K562 (cell line): ENCODE results near the gene STK17A. TPM values are rescaled to one million over a fixed set of nuclear protein-coding genes. Genes with fewer than 3 reads are reported as not detected.

Source experiments
- BRCA1 ChIP-seq, 2 experiments: fragments of 450-650 bp in 1 of 2; sonication (generic) in 1 of 2; formaldehyde crosslinking in 1 of 2; IDR thresholded peaks; 2 replicates each; pipeline versions ENCODE4 v1.5.0 to v1.6.1; 2017 to 2020; ENCODE audit warnings: mild to moderate bottlenecking in 1 of 2, missing genetic modification reagents in 1 of 2
- COPS2 ChIP-seq: fragments of 450-650 bp; conservative IDR thresholded peaks from 2 replicates; pipeline ENCODE4 v1.6.1; 2016; ENCODE audit warnings: mild to moderate bottlenecking, moderate library complexity
- E2F6 ChIP-seq, 2 experiments: IDR thresholded peaks; 2 replicates each; pipeline ENCODE4 v1.6.1; 2011; ENCODE audit warnings: borderline replicate concordance in 1 of 2, control low read depth in 1 of 2, low read depth in 1 of 2, low read length in 1 of 2, mild to moderate bottlenecking in 1 of 2, mixed read lengths in 1 of 2, moderate library complexity in 1 of 2; ENCODE audit not compliant: insufficient read depth in 1 of 2, insufficient read length in 1 of 2, poor library complexity in 1 of 2, severe bottlenecking in 1 of 2; ENCODE audit errors: extremely low read depth in 1 of 2
- GTF3C2 ChIP-seq: IDR thresholded peaks from 3 replicates; pipeline ENCODE4 v1.6.1; 2011; ENCODE audit warnings: borderline replicate concordance, mild to moderate bottlenecking, moderate library complexity; ENCODE audit not compliant: insufficient read length; ENCODE audit errors: extremely low read depth
- HMBOX1 ChIP-seq: sonication (generic); IDR thresholded peaks from 2 replicates; pipeline ENCODE4 v1.6.1; 2016
- IRF1 ChIP-seq: sonication (generic); formaldehyde crosslinking; IDR thresholded peaks from 2 replicates; pipeline ENCODE4 v1.8.0; 2022; ENCODE audit warnings: missing genetic modification reagents, mild to moderate bottlenecking, borderline replicate concordance
- MBD2 ChIP-seq: sonication (generic); IDR thresholded peaks from 2 replicates; pipeline ENCODE4 v1.6.1; 2016; ENCODE audit warnings: low read depth, borderline replicate concordance
- RBM14 ChIP-seq: fragments of 200-400 bp; formaldehyde crosslinking; IDR thresholded peaks from 2 replicates; pipeline ENCODE4 v1.6.1; 2018; ENCODE audit warnings: low read depth, mild to moderate bottlenecking, low read length, moderate library complexity, borderline replicate concordance; ENCODE audit not compliant: insufficient read depth
- TBL1XR1 ChIP-seq, 2 experiments: IDR thresholded peaks; 2 replicates each; pipeline ENCODE4 v1.6.1; 2012; ENCODE audit warnings: improper control_type of control experiment in 2 of 2, low read length in 2 of 2, mild to moderate bottlenecking in 1 of 2
- TCFL5 ChIP-seq: fragments of 250-450 bp; sonication (Bioruptor Pico); conservative IDR thresholded peaks from 2 replicates; pipeline ENCODE4 v1.6.1; 2021; ENCODE audit warnings: mild to moderate bottlenecking, moderate library complexity, matching md5 sums
- ZBTB33 ChIP-seq: sonication (generic); formaldehyde crosslinking; IDR thresholded peaks from 2 replicates; pipeline ENCODE4 v1.8.1; 2023; ENCODE audit warnings: mild to moderate bottlenecking, missing genetic modification reagents
- ZBTB7A ChIP-seq: IDR thresholded peaks from 2 replicates; pipeline ENCODE4 v1.6.1; 2011; ENCODE audit warnings: low read depth, mild to moderate bottlenecking, low read length, moderate library complexity, borderline replicate concordance; ENCODE audit not compliant: control insufficient read depth
- ZFP36 ChIP-seq: fragments of 150-350 bp; IDR thresholded peaks from 2 replicates; pipeline ENCODE4 v1.6.1; 2018; ENCODE audit warnings: low read length, low read depth; ENCODE audit not compliant: partially characterized antibody
- ZNF212 ChIP-seq: fragments of 450-650 bp; formaldehyde crosslinking; IDR thresholded peaks from 2 replicates; pipeline ENCODE4 v1.4.0; 2020; ENCODE audit warnings: mild to moderate bottlenecking
- ZNF717 ChIP-seq: fragments of 250-450 bp; sonication (Bioruptor Pico); IDR thresholded peaks from 2 replicates; pipeline ENCODE4 v1.5.0; 2021
- polyA plus RNA-seq, 8 experiments: library from polyadenylated mRNA; depleted of rRNA in 4 of 8; stranded (reverse) in 5 of 8; unstranded in 3 of 8; fragments of >200 nt; fragmentation: Nextera tagmentation in 2 of 8; fragmentation: Illumina TruSeq in 1 of 8; extraction: Ambion mirVana in 2 of 8; extraction: Trizol in 1 of 8; gene quantifications; 2 replicates each; pipeline versions ENCODE4 v1.2.1 to v1.2.3, GENCODE V29; 2011 to 2014; ENCODE audit warnings: inconsistent platforms in 1 of 8, missing spikeins in 1 of 8
- total RNA-seq, 7 experiments: library from RNA; depleted of rRNA in 6 of 7; stranded (reverse); fragments of >200 nt in 6 of 7; fragmentation: Illumina TruSeq in 2 of 7; extraction: Trizol in 2 of 7; gene quantifications; 2 replicates each; pipeline versions ENCODE4 v1.2.1 to v1.2.3, GENCODE V29; 2011 to 2021; ENCODE audit warnings: low replicate concordance in 1 of 7

Gene STK17A
- total and polyA plus RNA-seq, 9 of the 15 experiments (the other 6 are each of a cell fraction or from before 2014, with no cell fraction given), result 3.4 to 16.3 (median 13.2) TPM

- TF ChIP-seq HMBOX1, result no peak
- no peak for TF ChIP-seq TCFL5 (CRISPR knock-in tag)
- peak; percentile 94; the same call in 1 of the 2 replicates for TF ChIP-seq MBD2
- peak; percentile 78; the same call in 1 of the 2 replicates for TF ChIP-seq ZBTB33 (CRISPR knock-in tag)
- peak in 1 of 2 experiments; percentile 88; a peak in 2 of 4 replicates for TF ChIP-seq TBL1XR1 (IDR thresholded peaks at IDR 0.05; ENCODE audit: low read length in 2 of 2)
- no peak for TF ChIP-seq ZNF717
- no peak for TF ChIP-seq IRF1 (CRISPR knock-in tag)
- TF ChIP-seq ZBTB7A, result peak; percentile 71
- TF ChIP-seq ZFP36, result peak; percentile 14
- TF ChIP-seq BRCA1 (IDR thresholded peaks at IDR 0.05), result no peak
- no peak for TF ChIP-seq BRCA1 (CRISPR knock-in tag; IDR thresholded peaks at IDR 0.05)
- TF ChIP-seq COPS2, result no peak
- TF ChIP-seq RBM14, result no peak
- TF ChIP-seq GTF3C2, result no peak
- TF ChIP-seq E2F6 (IDR thresholded peaks at IDR 0.05; ENCODE audit: borderline replicate concordance in 1 of 2, extremely low read depth in 1 of 2, insufficient read depth in 1 of 2, insufficient read length in 1 of 2, low read depth in 1 of 2, low read length in 1 of 2, poor library complexity in 1 of 2, severe bottlenecking in 1 of 2), result peak in 1 of 2 experiments; percentile 4
- TF ChIP-seq ZNF212 (CRISPR knock-in tag), result no peak
Observed at GRCh38 chr7:43582503-43583423, at the start of gene STK17A (continued).
